ENCODE measurements around the gene DIAPH2. TPM values are rescaled to one million over a fixed set of nuclear protein-coding genes. Genes with fewer than 3 reads are reported as not detected.

The DIAPH2 gene
- total and polyA plus RNA-seq, 12 donors: 1.8 to 13.6 (median 10.1) TPM

DNA sequence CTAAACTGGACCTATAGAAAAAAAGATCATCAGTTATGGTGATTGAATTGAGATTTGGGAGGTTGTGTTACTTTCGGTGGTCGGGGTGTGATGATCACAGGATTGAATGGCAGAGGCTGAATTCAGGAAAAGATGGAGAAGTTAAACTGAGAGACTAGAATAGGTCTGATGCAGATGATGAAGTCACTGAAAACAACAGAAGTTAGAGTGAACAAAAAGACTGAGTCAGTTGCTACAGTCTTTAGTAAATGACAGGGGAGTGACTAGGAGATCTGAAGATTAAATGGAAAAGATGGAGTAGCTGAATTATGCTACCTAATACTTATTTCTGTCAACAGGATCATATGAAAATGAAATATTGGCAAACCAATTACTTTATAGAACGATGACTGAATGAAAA, 362.2 kb downstream of the DIAPH2 start:
- intact Hi-C loops (cut with DNase I): loop anchor here in 1 of 10 donors (5.0 kb wide), 1 partner anchor 50 kb away; no protein-coding TSS in a partner anchor
- Histone ChIP-seq H3K27ac (no peak overlapping the region), H3K36me3 (no peaks in the 10 kb centered on the region), H3K4me1 (no peaks in the 10 kb centered on the region), H3K4me3 (no peak overlapping the region), H3K9me3 (no peaks in the 10 kb centered on the region), H3K27me3 (peaks cover 0 to 9% (median 0%) of the 10 kb centered on the region in 7 donors)
- no peak for ATAC-seq
- no peak for DNase-seq
- 96 to 97% methylated on average over 3 of the region's 3 CpGs for WGBS, 2 donors
- TF ChIP-seq CTCF (IDR thresholded peaks at IDR 0.05): no peak

GRCh38 chrX:97050392-97050791, 365.8 kb downstream of the DIAPH2 start:
- WGBS, 2 donors: 50 to 55% methylated on average over 2 of the region's 2 CpGs
- intact Hi-C loops (cut with DNase I): loop anchor here in 1 of 10 donors (10.0 kb wide), 1 partner anchor 1674 kb away; no protein-coding TSS in a partner anchor

GRCh38 chrX:97057349-97057909, 372.8 kb downstream of the DIAPH2 start:
- Histone ChIP-seq H3K27ac (no peak overlapping the region), H3K36me3 (no peaks in the 10 kb centered on the region), H3K9me3 (no peaks in the 10 kb centered on the region), H3K4me3 (no peak overlapping the region), H3K4me1 (no peaks in the 10 kb centered on the region), H3K27me3 (peaks cover 0 to 4% (median 0%) of the 10 kb centered on the region in 7 donors)
- DNase-seq: no peak
- 38 to 60% methylated on average over 4 of the region's 4 CpGs for WGBS, 2 donors
- TF ChIP-seq CTCF (IDR thresholded peaks at IDR 0.05): no peak
- no peak for ATAC-seq
- intact Hi-C loops (cut with DNase I): loop anchor here in 1 of 10 donors (10.0 kb wide), 1 partner anchor 1667 kb away; no protein-coding TSS in a partner anchor

More at GRCh38 chrX:97050392-97050791, 365.8 kb downstream of the DIAPH2 start:
- DNase-seq (no peak), ATAC-seq (no peak)
- TF ChIP-seq CTCF (IDR thresholded peaks at IDR 0.05): no peak
- Histone ChIP-seq H3K4me1 (no peaks in the 10 kb centered on the region), H3K4me3 (no peak overlapping the region), H3K27me3 (peaks cover 0 to 9% (median 0%) of the 10 kb centered on the region in 7 donors), H3K36me3 (no peaks in the 10 kb centered on the region), H3K9me3 (no peaks in the 10 kb centered on the region), H3K27ac (no peak overlapping the region)

DNA sequence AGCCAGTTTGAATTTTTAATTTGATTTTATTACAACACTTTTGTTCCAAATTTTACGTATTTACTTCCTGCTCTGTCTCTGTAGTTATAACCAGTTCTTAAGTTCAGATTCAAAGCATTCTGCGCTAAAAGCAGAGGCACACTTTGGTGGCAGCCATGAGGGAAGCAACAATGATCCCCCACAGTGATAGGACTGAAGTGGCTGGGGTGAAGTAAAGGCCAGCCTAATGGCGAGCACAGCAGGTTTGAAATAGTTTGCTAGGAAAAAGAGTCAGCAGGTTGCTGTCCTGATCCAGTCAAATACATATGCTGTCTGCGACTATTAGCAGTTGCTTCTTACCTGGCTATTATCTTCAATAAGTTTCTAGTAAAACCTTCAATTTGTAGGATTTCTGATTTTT, 375.4 kb downstream of the DIAPH2 start:
- no peak for ATAC-seq
- no peak for TF ChIP-seq CTCF (IDR thresholded peaks at IDR 0.05)
- 79 to 84% methylated on average over 4 of the region's 4 CpGs for WGBS, 2 donors
- Histone ChIP-seq H3K4me1 (no peaks in the 10 kb centered on the region), H3K36me3 (no peaks in the 10 kb centered on the region), H3K9me3 (no peaks in the 10 kb centered on the region), H3K4me3 (no peak overlapping the region), H3K27ac (no peak overlapping the region), H3K27me3 (peaks cover 0 to 4% (median 0%) of the 10 kb centered on the region in 7 donors)
- DNase-seq: no peak
- intact Hi-C loops (cut with DNase I): no loop called here

All from heart right ventricle (tissue), 16 donors.